ENCODE measurements around the gene NFAT5.
"Not testable (repeated sequence)": the region's sequence is repeated elsewhere in the genome, so short reads cannot be mapped to it uniquely, and the experiment has no call there.

Gene NFAT5

GRCh38 chr16:69595127-69596036, 29.6 kb downstream of the NFAT5 start:
- no peak for DNase-seq (ENCODE audit: low read depth in 2 of 2)

- no peak for DNase-seq (ENCODE audit: low read depth in 2 of 2)
Observed at GRCh38 chr16:69596801-69597200, 31.0 kb downstream of the NFAT5 start.

- no peak for DNase-seq (ENCODE audit: low read depth in 2 of 2)
Observed at GRCh38 chr16:69598045-69598444, 32.3 kb downstream of the NFAT5 start.

- DNase-seq (ENCODE audit: low read depth in 2 of 2), result no peak
Observed at GRCh38 chr16:69599731-69600130, 34.0 kb downstream of the NFAT5 start.

GRCh38 chr16:69600202-69600601, 34.4 kb downstream of the NFAT5 start:
- no peak for DNase-seq (ENCODE audit: low read depth in 2 of 2)

GRCh38 chr16:69601250-69601649, 35.5 kb downstream of the NFAT5 start:
- DNase-seq (ENCODE audit: low read depth in 2 of 2), result no peak

- DNase-seq (ENCODE audit: low read depth in 2 of 2), result no peak
Observed at GRCh38 chr16:69606985-69607384, 41.2 kb downstream of the NFAT5 start.

- DNase-seq (ENCODE audit: low read depth in 2 of 2), result no peak
Observed at GRCh38 chr16:69607674-69608073, 41.9 kb downstream of the NFAT5 start.

GRCh38 chr16:69610356-69610755, 44.6 kb downstream of the NFAT5 start:
- no peak for DNase-seq (ENCODE audit: low read depth in 2 of 2)

GRCh38 chr16:69611103-69611640, 45.4 kb downstream of the NFAT5 start:
- no peak for DNase-seq (ENCODE audit: low read depth in 2 of 2)

GRCh38 chr16:69613378-69614154, 47.8 kb downstream of the NFAT5 start:
- DNase-seq (ENCODE audit: low read depth in 2 of 2), result no peak

- DNase-seq (ENCODE audit: low read depth in 2 of 2), result no peak
Observed at GRCh38 chr16:69615528-69615927, 49.8 kb downstream of the NFAT5 start.

- no peak for DNase-seq (ENCODE audit: low read depth in 2 of 2)
Observed at GRCh38 chr16:69616082-69616481, 50.3 kb downstream of the NFAT5 start.

- no peak for DNase-seq (ENCODE audit: low read depth in 2 of 2)
Observed at GRCh38 chr16:69618307-69618706, 52.5 kb downstream of the NFAT5 start.

- DNase-seq (ENCODE audit: low read depth in 2 of 2), result no peak
Observed at GRCh38 chr16:69618721-69619120, 53.0 kb downstream of the NFAT5 start.

GRCh38 chr16:69619514-69619913, 53.7 kb downstream of the NFAT5 start:
- DNase-seq (ENCODE audit: low read depth in 2 of 2), result no peak

- no peak for DNase-seq (ENCODE audit: low read depth in 2 of 2)
Observed at GRCh38 chr16:69620573-69620972, 54.8 kb downstream of the NFAT5 start.

- no peak for DNase-seq (ENCODE audit: low read depth in 2 of 2)
Observed at GRCh38 chr16:69621225-69621624, 55.5 kb downstream of the NFAT5 start.

- peak; percentile 9 to 10 for DNase-seq (ENCODE audit: low read depth in 2 of 2)
Observed at GRCh38 chr16:69626256-69626655, 60.5 kb downstream of the NFAT5 start.

- DNase-seq (ENCODE audit: low read depth in 2 of 2), result no peak
Observed at GRCh38 chr16:69632828-69633227, 67.1 kb downstream of the NFAT5 start.

- DNase-seq (ENCODE audit: low read depth in 2 of 2), result no peak
Observed at GRCh38 chr16:69633375-69633774, 67.6 kb downstream of the NFAT5 start.

GRCh38 chr16:69636563-69637146, 70.9 kb downstream of the NFAT5 start:
- not testable (repeated sequence) for DNase-seq (ENCODE audit: low read depth in 2 of 2)

Measured in fibroblast of skin of left biceps (primary cell).